ENCODE results near the gene ABCC5.

The ABCC5 gene

DNA sequence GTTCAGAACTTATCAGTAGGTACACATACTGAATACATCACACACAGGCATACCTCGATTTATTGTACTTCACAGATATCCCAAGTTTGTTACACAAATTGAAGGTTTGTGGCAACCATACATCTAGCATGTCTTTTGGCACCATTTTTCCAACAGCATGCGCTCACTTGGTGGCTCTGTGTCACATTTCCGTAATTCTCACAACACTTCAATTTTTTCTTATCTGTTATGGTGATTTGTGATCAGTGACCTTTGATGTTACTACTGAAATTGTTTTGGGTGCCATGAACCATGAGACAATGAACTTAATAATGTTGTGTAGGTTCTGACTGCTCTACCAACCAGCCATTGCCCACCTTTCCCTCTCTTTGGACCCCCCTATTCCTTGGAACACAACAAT lies 143.8 kb downstream of the ABCC5 start:
- H3K4me3 Mint-ChIP-seq, result no peak overlapping the region
- peaks cover 28% of the 10 kb centered on the region for H3K36me3 Mint-ChIP-seq (ENCODE audit: low read depth)
- no peaks in the 10 kb centered on the region for H3K27me3 Mint-ChIP-seq
- no peak overlapping the region for H3K27ac Mint-ChIP-seq
- H3K4me1 Mint-ChIP-seq (ENCODE audit: low read depth), result peaks cover 71% of the 10 kb centered on the region
- H3K9me3 Mint-ChIP-seq, result no peaks in the 10 kb centered on the region
- intact Hi-C loops (cut with micrococcal nuclease), result no loop called here

DNA sequence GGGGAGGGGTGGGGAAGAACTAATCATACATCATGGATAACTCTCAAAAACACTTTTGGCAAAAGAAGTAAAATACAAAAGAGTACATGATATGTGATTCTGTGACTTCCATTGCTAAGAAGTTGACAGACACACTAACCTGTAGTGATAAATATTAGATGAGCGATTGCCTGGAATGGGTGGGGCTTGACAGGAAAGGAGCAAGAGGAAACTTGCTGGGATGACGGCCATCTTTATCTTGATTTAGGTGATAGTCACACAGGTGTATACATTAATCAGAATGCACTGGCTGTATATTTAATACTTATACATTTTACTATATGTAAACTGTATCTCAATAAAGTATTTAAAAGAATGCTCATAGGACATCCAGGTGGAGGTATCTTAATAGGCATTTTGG lies 146.1 kb downstream of the ABCC5 start:
- Mint-ChIP-seq H3K27me3 (no peaks in the 10 kb centered on the region), H3K9me3 (no peaks in the 10 kb centered on the region), H3K27ac (no peak overlapping the region), H3K36me3 (ENCODE audit: low read depth) (peaks cover 36% of the 10 kb centered on the region), H3K4me3 (no peak overlapping the region), H3K4me1 (ENCODE audit: low read depth) (peaks cover 64% of the 10 kb centered on the region)
- intact Hi-C loops (cut with micrococcal nuclease), result no loop called here

- H3K4me1 Mint-ChIP-seq (ENCODE audit: low read depth), result peaks cover 60% of the 10 kb centered on the region
- H3K27me3 Mint-ChIP-seq, result no peaks in the 10 kb centered on the region
- no peak overlapping the region for H3K4me3 Mint-ChIP-seq
- no peaks in the 10 kb centered on the region for H3K9me3 Mint-ChIP-seq
- H3K36me3 Mint-ChIP-seq (ENCODE audit: low read depth), result peaks cover 39% of the 10 kb centered on the region
- intact Hi-C loops (cut with micrococcal nuclease), result no loop called here
- peak overlapping the region; percentile 3 for H3K27ac Mint-ChIP-seq
Observed at GRCh38 chr3:183870563-183870962, 147.1 kb downstream of the ABCC5 start.

Measured in dendritic cell treated with granulocyte-macrophage colony-stimulating factor and Interleukin-4, amounts not matched to agents 40 ng/mL and 50 ng/mL, for 4 days (primary cell).